GM20000 (cell line): ENCODE measurements around the gene PRKG1.

Experiments used
- DNase-seq: peaks from one replicate; pipeline ENCODE4 v3.0.0; 2012; ENCODE audit warnings: low spot score
- TF ChIP-seq, protein P1 (sequence below): IDR thresholded peaks from 2 replicates; pipeline ENCODE4 v1.5.1; 2012; ENCODE audit warnings: mild to moderate bottlenecking, control low read depth; ENCODE audit errors: extremely low read depth, missing control alignments

Gene PRKG1

DNA sequence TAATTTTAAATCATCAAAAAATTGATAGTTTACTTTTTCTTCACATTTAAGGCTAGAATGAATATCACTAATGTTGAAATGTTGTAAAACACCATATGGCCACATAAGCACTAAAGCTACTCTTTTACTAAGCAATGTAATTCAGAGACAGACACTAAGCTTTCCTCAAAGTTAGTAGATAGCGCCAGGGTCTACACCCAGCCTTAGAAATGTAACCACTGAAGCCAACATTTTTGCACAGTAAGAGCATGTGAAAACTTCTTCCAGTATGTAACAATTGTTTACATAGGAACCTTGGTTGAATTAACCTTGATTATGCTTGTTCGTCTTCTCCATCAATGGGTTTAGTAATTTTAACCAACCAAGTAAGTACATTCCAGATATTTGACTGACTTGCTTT lies 28.4 kb upstream of the PRKG1 start:
- DNase-seq, result no peak
- TF ChIP-seq, protein P1, sequence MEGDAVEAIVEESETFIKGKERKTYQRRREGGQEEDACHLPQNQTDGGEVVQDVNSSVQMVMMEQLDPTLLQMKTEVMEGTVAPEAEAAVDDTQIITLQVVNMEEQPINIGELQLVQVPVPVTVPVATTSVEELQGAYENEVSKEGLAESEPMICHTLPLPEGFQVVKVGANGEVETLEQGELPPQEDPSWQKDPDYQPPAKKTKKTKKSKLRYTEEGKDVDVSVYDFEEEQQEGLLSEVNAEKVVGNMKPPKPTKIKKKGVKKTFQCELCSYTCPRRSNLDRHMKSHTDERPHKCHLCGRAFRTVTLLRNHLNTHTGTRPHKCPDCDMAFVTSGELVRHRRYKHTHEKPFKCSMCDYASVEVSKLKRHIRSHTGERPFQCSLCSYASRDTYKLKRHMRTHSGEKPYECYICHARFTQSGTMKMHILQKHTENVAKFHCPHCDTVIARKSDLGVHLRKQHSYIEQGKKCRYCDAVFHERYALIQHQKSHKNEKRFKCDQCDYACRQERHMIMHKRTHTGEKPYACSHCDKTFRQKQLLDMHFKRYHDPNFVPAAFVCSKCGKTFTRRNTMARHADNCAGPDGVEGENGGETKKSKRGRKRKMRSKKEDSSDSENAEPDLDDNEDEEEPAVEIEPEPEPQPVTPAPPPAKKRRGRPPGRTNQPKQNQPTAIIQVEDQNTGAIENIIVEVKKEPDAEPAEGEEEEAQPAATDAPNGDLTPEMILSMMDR, result no peak

- DNase-seq, result no peak
- TF ChIP-seq, protein P1, result no peak
Measured at GRCh38 chr10:51046654-51047053, 27.6 kb upstream of the PRKG1 start.

- TF ChIP-seq, protein P1, result no peak
Measured at GRCh38 chr10:51047857-51048256, 26.4 kb upstream of the PRKG1 start.

GRCh38 chr10:51048792-51049191 lies 25.5 kb upstream of the PRKG1 start:
- no peak for DNase-seq
- TF ChIP-seq, protein P1, result no peak

More at GRCh38 chr10:51047857-51048256, 26.4 kb upstream of the PRKG1 start:
- no peak for DNase-seq

DNA sequence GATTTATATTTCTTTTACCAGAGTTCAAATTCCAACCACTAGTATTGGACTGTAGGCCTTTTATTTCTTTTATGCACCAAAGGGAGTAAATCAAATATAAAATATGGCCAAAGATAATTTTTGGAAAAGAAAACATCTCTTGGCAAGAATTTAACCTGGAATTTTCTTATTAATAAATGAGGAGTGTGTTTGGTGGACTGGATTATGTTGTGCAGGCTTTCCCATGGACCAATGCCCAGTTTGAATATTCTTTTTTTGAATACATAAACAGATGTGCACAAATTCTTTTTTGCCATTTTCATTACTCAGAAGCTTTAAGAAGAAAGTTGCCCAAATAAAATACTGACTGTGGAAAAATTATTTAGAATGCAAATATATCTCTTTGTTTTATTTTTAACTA lies 22.1 kb upstream of the PRKG1 start:
- TF ChIP-seq, protein P1, result no peak

DNA sequence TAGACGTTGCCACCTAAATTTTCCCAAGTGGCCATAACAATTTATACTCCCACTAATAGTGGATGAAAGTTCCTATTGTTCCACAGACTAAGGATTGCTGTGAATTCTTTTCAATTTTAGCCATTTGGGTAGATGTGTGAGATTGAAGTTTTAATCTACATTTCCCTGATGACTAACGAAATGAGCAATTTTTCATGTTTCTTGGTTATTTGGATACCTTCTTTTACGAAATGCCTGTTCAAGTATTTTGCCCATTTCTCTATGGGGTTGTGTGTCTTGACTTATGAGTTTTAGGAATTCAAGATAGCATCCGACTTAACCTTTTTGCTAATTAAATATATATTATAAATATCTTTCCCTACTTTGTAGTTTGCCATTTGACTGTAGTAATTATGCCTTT lies 16.4 kb upstream of the PRKG1 start:
- DNase-seq, result no peak
- TF ChIP-seq, protein P1, result no peak

More for the DNA sequence above, 22.1 kb upstream of the PRKG1 start:
- no peak for DNase-seq

DNA sequence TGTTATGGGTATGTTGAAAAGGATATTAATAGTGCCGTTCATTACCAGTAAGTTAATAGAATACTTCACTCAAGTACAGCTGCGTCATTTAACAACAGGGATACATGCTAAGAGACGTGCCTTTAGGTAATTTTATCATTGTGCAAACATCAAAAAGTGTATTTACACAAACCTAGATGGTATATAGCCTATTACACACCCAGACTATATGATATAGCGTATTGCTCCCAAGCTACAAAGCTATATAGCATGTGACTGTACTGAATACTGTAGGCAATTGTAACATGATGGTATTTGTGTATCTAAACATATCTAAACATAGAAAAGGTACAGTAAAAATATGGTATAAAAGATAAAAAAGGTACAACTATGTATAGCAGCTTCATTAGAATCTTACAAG lies 11.1 kb upstream of the PRKG1 start:
- no peak for DNase-seq
- TF ChIP-seq, protein P1, result no peak
